ENCODE data around the gene HDAC9.
A peak's percentile ranks its signal among the peaks of the same experiment; 100 is the strongest.

HDAC9 gene

DNA sequence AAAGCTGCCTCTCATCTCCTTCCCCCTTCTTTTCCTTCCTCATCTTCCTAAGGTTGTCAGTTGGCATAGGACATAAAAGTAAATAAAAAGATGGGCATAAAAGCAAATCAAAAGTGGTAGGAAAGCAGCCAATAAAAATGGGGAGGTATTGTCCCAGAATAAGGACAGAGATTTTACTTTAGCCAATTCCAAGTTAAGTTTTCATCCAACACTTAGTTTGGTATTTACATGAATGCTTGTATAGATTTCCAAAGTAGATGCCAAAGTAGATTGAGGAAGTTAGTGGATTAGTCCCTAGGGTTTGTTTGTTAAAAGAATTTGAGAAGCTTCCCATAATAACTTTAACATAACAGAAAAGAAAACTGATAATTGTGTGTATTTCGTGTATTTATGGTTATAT, 33.7 kb downstream of the HDAC9 start:
- Mint-ChIP-seq H3K4me1 (ENCODE audit: low read depth) (peaks cover 33% of the 10 kb centered on the region), H3K27ac (no peak overlapping the region), H3K4me3 (no peak overlapping the region), H3K27me3 (no peaks in the 10 kb centered on the region), H3K36me3 (ENCODE audit: low read depth) (no peaks in the 10 kb centered on the region), H3K9me3 (no peaks in the 10 kb centered on the region)

DNA sequence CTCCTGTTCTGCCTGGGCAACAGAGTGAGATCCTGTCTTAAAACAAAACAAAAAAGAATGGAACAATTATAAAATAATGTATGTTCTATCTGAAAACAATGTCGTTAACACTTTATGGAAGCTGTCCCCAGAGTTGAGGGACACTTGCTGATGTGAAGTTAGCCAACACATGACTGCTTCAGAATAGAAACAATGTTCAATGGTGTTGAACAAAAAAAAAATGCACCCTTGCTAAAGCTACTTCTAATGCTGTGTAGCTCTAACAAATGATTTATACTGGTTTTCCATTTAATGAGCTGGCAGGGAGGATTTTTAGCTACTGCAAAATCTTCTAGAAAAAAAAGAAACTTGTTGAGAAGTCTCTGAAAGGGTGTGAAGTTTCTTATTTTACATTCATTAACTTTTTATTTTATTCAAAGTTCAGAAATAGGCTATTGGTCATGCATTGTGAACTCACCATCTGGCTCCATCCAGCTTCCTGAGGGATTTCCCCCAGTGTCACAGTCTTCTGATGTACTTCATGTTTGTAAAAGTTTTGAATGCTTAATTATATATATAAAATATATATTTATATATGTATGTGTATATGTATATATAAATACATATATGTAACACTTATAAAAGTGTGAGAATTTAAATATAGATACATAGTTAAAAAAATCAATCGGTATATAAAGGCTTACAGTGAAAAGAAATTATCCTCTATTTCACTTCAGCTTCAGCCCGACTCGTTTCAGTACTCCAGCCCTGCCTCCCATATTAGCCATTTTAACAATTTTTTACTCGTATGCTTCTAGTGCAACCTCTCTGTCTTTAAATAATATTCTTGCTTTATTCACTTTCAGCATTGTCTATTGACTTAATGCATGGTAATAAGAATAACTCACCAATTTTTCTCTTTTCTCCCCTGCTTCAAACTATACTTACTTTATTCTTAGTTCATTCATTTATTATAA, 35.0 kb downstream of the HDAC9 start:
- H3K4me3 Mint-ChIP-seq = peak overlapping the region; percentile 17
- peaks cover 34% of the 10 kb centered on the region for H3K4me1 Mint-ChIP-seq (ENCODE audit: low read depth)
- no peaks in the 10 kb centered on the region for H3K27me3 Mint-ChIP-seq
- H3K27ac Mint-ChIP-seq = peak overlapping the region; percentile 42
- H3K9me3 Mint-ChIP-seq = no peaks in the 10 kb centered on the region
- H3K36me3 Mint-ChIP-seq (ENCODE audit: low read depth) = no peaks in the 10 kb centered on the region

DNA sequence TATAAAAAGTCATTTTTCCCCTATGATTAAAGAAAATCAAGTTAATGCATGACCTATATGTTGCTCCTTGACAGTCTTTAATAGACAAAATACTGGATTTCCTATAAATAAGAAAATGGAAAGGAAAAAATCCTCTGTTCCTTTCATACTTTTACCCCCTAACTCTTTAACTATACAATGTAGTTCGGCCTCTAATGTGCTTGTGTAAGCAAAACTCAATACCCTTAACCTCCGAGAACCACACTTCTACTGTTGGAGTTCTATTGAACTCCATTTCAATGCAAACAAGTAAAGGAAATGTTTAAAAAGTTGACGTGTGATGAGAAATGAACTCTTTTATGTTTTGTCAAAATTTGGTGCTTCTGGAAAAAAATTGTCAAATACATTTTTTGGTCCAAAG, 36.0 kb downstream of the HDAC9 start:
- Mint-ChIP-seq H3K9me3 (no peaks in the 10 kb centered on the region), H3K4me1 (ENCODE audit: low read depth) (peaks cover 33% of the 10 kb centered on the region), H3K27me3 (no peaks in the 10 kb centered on the region), H3K4me3 (no peak overlapping the region), H3K27ac (no peak overlapping the region), H3K36me3 (ENCODE audit: low read depth) (no peaks in the 10 kb centered on the region)

DNA sequence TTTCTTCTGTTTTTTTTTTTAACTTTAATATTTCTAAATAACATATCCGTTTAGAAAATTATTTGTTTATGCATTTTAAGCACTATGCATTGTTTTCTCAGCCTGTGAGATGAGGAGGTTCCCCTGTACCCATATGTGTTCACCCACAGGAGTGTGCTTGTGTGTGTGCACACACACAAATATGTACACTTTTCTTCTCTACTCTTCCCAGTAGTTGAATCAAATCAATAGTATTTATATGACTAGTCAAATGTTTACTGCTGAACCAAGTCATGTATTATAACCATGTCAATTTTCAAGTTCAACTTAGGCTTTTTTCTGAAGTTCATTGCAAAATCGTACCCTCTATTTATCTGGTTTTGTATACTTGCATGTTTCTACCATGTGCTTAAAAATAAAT, 37.3 kb downstream of the HDAC9 start:
- Mint-ChIP-seq H3K4me3 (no peak overlapping the region), H3K27me3 (no peaks in the 10 kb centered on the region), H3K9me3 (no peaks in the 10 kb centered on the region), H3K4me1 (ENCODE audit: low read depth) (peaks cover 34% of the 10 kb centered on the region), H3K27ac (no peak overlapping the region), H3K36me3 (ENCODE audit: low read depth) (no peaks in the 10 kb centered on the region)

DNA sequence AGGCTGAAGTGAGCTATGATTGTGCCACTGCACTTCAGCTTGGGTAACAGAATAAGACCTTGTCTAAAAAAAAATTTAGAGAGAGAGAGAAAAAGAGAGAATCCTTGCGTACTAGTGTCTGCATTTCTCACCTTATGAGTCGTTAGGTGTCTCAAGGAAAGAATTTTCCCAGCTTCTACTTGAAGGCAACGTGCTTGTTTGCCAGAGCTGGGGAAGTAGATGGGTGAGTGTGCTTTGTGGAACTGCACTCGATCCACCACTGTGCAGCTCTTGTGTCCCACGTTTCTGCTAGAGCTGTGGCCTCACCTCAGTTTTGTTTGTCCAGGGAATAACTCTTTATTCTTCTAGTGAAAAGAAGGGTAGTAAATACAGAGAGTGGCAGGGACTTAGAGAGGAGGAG, 38.9 kb downstream of the HDAC9 start:
- Mint-ChIP-seq H3K4me3 (no peak overlapping the region), H3K27me3 (no peaks in the 10 kb centered on the region), H3K27ac (no peak overlapping the region), H3K9me3 (no peaks in the 10 kb centered on the region), H3K4me1 (ENCODE audit: low read depth) (peaks cover 40% of the 10 kb centered on the region), H3K36me3 (ENCODE audit: low read depth) (no peaks in the 10 kb centered on the region)

DNA sequence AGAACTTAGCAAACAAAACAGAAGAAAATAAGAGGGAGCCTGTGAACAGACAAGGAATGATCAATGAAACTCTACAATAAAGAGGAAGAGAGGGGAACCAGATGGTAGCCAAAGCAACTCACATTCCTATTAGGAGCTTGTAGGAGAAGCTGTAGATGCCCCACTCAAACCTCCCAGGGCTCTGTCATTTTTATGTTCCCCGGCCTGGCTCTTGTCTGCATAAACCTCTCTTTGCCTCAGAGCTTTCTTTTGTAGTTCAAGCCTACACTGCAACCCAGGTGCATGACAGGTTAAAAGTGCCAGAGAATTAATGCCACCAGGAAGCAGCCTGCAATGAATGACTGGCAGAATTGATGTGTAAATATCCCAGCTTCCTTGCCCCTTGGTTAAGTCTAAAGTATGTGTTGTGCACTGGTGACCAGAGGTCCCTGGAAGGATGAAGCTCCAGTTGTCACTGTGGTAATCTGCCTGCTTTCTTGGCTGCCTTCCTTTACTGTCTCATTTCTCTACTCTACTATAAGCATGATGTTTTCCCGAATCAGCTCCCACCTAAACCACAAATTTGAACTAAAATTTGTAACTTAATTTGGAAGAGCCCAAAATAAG, 40.4 kb downstream of the HDAC9 start:
- Mint-ChIP-seq H3K4me3 (no peak overlapping the region), H3K27ac (no peak overlapping the region)

DNA sequence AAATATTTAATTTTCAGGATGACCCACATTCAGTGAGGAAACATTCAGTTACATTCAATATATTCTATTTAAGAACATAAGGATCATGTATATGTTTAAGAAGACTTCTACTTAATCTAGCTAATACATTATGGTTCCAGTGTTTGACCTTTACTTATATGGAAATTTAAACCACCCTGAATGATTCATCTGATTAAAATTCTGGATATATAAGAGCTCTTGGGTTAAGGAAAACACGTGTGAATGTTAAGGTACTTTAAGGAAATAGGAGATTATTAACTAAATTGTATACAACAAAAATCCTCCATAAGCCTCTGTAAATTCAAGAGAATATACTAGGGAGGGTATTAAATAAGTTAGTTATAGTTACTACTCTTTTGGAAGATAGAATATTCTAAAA, 40.9 kb downstream of the HDAC9 start:
- no peak overlapping the region for H3K4me3 Mint-ChIP-seq
- no peaks in the 10 kb centered on the region for H3K27me3 Mint-ChIP-seq
- H3K36me3 Mint-ChIP-seq (ENCODE audit: low read depth) = no peaks in the 10 kb centered on the region
- H3K27ac Mint-ChIP-seq = no peak overlapping the region
- H3K9me3 Mint-ChIP-seq = no peaks in the 10 kb centered on the region
- H3K4me1 Mint-ChIP-seq (ENCODE audit: low read depth) = peaks cover 42% of the 10 kb centered on the region

More for the DNA sequence above, 40.4 kb downstream of the HDAC9 start:
- no peaks in the 10 kb centered on the region for H3K9me3 Mint-ChIP-seq
- H3K36me3 Mint-ChIP-seq (ENCODE audit: low read depth) = no peaks in the 10 kb centered on the region
- no peaks in the 10 kb centered on the region for H3K27me3 Mint-ChIP-seq
- H3K4me1 Mint-ChIP-seq (ENCODE audit: low read depth) = peaks cover 42% of the 10 kb centered on the region

DNA sequence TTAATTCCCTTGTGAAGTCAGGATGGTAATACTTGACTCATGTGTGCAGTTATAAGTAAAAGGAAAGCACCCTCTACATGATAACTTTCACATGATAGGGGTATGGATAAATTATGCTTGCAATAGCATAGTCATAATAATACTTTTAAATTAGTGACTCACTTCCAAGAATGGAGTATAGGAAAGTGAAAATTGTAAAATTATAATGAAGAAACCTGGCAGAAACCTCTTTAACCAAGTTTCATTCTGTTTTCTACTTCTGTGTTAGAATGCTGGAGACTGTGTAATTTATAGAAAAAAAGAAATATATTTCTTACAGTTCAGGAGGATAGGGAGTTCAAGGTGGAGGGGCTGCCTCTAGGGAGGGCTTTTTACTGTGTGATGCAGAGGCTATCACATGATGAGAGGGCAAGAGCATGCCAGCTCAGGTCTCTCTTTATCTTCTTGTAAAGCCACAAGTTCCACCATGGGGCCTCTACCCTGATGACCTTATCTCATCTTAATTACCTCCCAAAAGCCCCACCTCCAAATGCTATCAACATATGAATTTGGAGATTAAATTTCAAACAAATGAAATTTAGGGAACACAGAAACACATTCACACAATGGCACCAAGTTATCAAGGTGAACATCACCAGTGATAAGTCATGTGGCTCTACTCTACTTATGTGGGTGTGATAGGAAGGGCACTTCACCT, 43.2 kb downstream of the HDAC9 start:
- peaks cover 33% of the 10 kb centered on the region for H3K4me1 Mint-ChIP-seq (ENCODE audit: low read depth)
- peak overlapping the region; percentile 89 for H3K27ac Mint-ChIP-seq
- no peak overlapping the region for H3K4me3 Mint-ChIP-seq

DNA sequence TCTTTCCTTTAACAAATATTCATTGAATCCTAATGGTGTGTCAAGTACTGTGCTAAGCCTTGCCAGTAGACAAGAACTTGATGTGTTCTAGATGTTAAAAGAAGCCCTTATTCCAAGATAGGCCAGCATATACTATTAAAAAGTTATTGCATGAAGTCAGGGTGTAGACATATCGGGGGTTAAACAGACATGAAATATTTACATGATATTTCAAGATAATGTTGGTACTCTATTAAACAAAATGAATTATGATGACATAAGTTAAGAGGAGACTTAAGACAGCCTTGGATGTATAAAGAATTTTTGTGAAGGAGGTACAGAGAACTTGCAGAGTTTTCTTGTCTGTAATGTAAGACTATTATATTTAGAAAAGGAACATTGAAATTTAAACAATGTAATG, 44.8 kb downstream of the HDAC9 start:
- Mint-ChIP-seq H3K4me3 (no peak overlapping the region), H3K27me3 (no peaks in the 10 kb centered on the region), H3K27ac (no peak overlapping the region)

More for the DNA sequence above, 43.2 kb downstream of the HDAC9 start:
- Mint-ChIP-seq H3K9me3 (no peaks in the 10 kb centered on the region), H3K36me3 (ENCODE audit: low read depth) (no peaks in the 10 kb centered on the region), H3K27me3 (no peaks in the 10 kb centered on the region)

DNA sequence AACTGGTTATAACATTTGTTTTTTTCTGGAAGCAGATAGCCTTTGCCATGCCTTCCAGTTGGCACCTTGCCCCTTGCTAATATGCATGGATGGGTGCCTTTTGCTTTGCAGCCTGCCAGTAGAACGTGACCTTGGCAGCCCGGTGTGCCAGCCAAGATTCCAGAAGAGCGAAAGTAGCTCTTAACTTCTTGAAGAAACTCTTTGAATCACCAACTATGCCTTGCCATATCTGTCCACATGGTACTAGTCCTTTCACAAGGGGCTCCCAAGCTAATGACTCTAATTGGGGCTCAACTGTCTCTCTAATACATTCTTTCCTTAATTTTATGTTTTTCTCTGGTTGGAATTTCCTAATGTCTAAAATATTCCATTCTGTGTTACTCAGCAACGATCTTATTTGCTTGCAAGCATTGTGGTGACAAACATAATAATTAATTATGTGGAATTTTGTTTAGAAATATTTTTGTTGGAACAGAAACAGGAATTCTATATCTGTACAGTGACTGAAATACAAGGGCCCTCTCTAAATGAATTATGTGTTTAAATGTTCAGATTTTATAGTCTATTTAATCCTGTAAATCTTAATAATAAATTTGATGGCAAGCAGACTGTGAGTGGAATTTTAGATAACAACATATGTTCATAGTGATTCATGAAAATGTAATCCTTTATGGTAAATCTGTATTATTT, 45.8 kb downstream of the HDAC9 start:
- Mint-ChIP-seq H3K9me3 (no peaks in the 10 kb centered on the region), H3K27ac (no peak overlapping the region), H3K27me3 (no peaks in the 10 kb centered on the region), H3K4me3 (no peak overlapping the region), H3K36me3 (ENCODE audit: low read depth) (peaks cover 3% of the 10 kb centered on the region), H3K4me1 (ENCODE audit: low read depth) (peaks cover 23% of the 10 kb centered on the region)

More for the DNA sequence above, 44.8 kb downstream of the HDAC9 start:
- Mint-ChIP-seq H3K9me3 (no peaks in the 10 kb centered on the region), H3K36me3 (ENCODE audit: low read depth) (peaks cover 3% of the 10 kb centered on the region), H3K4me1 (ENCODE audit: low read depth) (peaks cover 27% of the 10 kb centered on the region)

DNA sequence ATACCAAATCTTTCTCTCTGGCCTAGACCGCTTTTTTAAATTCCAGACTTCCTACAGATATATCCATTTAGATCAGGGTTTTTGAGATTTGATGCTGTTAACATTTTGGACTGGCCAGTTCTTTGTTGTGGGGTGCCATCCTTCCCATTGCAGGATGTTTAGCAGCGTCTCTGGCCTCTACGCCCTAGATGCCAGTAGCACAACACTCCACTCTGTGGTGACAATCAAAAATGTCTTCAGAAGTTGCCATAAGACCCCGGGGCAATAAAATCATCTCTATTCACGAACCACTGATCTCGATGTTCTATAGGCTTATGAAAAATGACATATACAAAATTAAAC, 46.3 kb downstream of the HDAC9 start:
- Mint-ChIP-seq H3K4me3 (no peak overlapping the region), H3K27ac (no peak overlapping the region), H3K9me3 (no peaks in the 10 kb centered on the region), H3K4me1 (ENCODE audit: low read depth) (peaks cover 22% of the 10 kb centered on the region), H3K27me3 (no peaks in the 10 kb centered on the region), H3K36me3 (ENCODE audit: low read depth) (peaks cover 3% of the 10 kb centered on the region)

DNA sequence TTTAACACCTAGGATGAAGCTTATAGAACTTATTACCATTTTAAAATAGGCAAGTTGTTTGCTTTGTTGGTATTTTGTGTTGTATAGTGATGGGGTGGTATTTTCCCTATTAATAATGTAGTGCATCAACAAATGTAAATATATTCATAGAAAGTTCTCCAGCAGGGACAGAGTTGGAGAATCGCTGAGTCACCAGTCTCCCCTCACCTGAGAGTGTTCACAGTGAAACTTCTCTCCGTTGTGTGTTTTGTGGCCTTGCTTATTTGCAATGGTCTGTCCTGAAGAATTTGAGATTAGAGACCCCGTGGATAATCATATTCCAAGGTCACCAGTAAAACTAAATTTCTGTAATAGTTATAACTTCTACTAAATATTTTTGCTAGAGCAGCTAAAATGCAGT, 51.0 kb downstream of the HDAC9 start:
- Mint-ChIP-seq H3K36me3 (ENCODE audit: low read depth) (peaks cover 3% of the 10 kb centered on the region), H3K4me3 (no peak overlapping the region), H3K27ac (no peak overlapping the region), H3K27me3 (no peaks in the 10 kb centered on the region), H3K9me3 (no peaks in the 10 kb centered on the region), H3K4me1 (ENCODE audit: low read depth) (peaks cover 12% of the 10 kb centered on the region)

DNA sequence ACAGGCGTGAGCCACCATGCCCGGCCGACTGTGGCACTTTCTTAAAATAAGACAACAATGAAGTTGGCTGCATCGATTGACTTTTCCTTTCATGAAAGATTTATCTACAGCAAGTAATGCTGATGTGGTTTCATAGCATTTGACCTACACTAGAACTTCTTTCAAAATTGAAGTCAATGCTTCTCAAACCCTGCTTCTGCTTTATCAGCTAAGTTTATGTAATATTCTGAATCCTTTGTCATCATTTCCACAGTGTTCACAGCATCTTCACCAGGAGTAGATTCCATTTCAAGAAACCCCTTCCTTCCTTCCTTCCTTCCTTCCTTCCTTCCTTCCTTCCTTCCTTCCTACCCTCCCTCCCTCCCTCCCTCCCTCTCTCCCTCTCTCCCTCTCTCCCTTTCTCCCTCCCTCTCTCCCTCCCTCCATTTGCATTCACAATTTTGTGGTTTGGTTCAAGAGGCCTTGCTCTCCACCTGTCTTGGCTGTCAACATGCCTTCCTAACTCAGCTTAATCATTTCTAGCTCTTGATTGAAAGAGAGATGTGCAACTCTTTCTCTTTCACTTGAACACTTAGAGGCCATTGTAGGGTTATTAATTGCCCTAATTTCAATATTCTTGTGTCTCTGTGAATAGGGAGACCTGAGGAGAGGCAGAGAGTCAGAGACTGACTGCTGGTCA, 52.1 kb downstream of the HDAC9 start:
- Mint-ChIP-seq H3K4me1 (ENCODE audit: low read depth) (peaks cover 12% of the 10 kb centered on the region), H3K36me3 (ENCODE audit: low read depth) (peaks cover 3% of the 10 kb centered on the region), H3K9me3 (no peaks in the 10 kb centered on the region), H3K27ac (no peak overlapping the region), H3K4me3 (no peak overlapping the region), H3K27me3 (no peaks in the 10 kb centered on the region)

DNA sequence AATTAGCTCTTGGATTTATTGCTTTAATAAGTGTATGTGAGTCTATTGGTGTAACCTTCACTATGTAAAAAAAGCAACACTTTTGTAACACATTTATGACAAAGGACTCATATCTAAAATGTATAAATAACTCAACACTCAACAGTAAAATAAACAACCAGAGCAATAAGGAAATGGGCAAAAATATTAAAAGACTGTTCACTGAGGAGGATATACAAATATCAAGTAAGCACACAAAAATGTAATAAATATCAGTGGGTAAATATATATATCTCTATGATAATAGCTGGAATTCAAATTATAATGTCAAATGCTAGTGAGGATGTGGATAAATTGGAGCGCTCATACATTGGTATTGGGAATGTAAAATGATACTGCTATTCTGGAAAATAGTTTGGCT, 53.0 kb downstream of the HDAC9 start:
- H3K9me3 Mint-ChIP-seq = no peaks in the 10 kb centered on the region
- H3K4me1 Mint-ChIP-seq (ENCODE audit: low read depth) = peaks cover 13% of the 10 kb centered on the region
- H3K27ac Mint-ChIP-seq = no peak overlapping the region
- H3K27me3 Mint-ChIP-seq = no peaks in the 10 kb centered on the region
- H3K4me3 Mint-ChIP-seq = no peak overlapping the region
- H3K36me3 Mint-ChIP-seq (ENCODE audit: low read depth) = peaks cover 3% of the 10 kb centered on the region

Data from stimulated activated naive CD8-positive, alpha-beta T cell treated with anti-CD3 and anti-CD28 coated beads, Interleukin-15, Interleukin-2, amounts not matched to agents 100 ng/mL and 50 ng/mL, for 24 hours (primary cell).